ENCODE results near the gene SDF4.

DNA sequence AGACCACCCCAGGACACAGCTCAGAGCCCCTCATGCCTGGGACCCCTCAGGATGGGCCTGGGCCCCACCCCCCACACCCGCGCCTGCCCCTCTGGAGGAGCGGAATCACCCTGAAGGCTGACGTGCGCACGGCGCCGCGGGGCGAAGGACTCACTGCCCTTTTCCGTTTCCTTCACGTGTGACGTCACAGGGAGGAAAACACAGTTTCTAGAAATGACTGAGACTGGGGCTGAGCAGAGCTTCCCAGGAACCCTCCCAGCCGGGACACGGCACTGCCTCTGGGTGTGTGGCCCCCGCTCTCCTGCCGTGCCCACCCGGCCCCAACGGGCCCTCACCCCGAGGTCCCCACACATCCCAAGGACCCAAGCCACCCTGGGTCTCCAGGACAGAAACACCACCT, 12.5 kb downstream of the SDF4 start:
- TF ChIP-seq EZH2 (IDR thresholded peaks at IDR 0.05; ENCODE audit: low read depth, unreplicated experiment) (no peak), POLR2AphosphoS5 (IDR thresholded peaks at IDR 0.05; ENCODE audit: low read depth) (no peak), NANOG (IDR thresholded peaks at IDR 0.05; ENCODE audit: borderline replicate concordance) (no peak), ZNF462 (CRISPR knock-in tag; IDR thresholded peaks at IDR 0.05) (no peak), EZH2phosphoT487 (IDR thresholded peaks at IDR 0.05; ENCODE audit: unreplicated experiment) (no peak), CREB1 (CRISPR knock-in tag; IDR thresholded peaks at IDR 0.05; ENCODE audit: low read depth) (no peak), JUNB (IDR thresholded peaks at IDR 0.05; ENCODE audit: unreplicated experiment) (no peak), REST (IDR thresholded peaks at IDR 0.05; ENCODE audit: unreplicated experiment) (no peak), ZNF331 (CRISPR knock-in tag; IDR thresholded peaks at IDR 0.05; ENCODE audit: low read depth) (no peak)
- TF ChIP-seq, protein P1, sequence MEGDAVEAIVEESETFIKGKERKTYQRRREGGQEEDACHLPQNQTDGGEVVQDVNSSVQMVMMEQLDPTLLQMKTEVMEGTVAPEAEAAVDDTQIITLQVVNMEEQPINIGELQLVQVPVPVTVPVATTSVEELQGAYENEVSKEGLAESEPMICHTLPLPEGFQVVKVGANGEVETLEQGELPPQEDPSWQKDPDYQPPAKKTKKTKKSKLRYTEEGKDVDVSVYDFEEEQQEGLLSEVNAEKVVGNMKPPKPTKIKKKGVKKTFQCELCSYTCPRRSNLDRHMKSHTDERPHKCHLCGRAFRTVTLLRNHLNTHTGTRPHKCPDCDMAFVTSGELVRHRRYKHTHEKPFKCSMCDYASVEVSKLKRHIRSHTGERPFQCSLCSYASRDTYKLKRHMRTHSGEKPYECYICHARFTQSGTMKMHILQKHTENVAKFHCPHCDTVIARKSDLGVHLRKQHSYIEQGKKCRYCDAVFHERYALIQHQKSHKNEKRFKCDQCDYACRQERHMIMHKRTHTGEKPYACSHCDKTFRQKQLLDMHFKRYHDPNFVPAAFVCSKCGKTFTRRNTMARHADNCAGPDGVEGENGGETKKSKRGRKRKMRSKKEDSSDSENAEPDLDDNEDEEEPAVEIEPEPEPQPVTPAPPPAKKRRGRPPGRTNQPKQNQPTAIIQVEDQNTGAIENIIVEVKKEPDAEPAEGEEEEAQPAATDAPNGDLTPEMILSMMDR (conservative IDR thresholded peaks at IDR 0.05; ENCODE audit: low read depth in 2 of 2) = no peak
